HG02588 (cell line): ENCODE results near the gene RRAGA.
"Not testable (repeated sequence)": the region's sequence is repeated elsewhere in the genome, so short reads cannot be mapped to it uniquely, and the experiment has no call there.

Experiments
- ATAC-seq: cut with Tn5 transposase; IDR thresholded peaks from one replicate; pipeline ENCODE4 v1.9.1; 2021; ENCODE audit warnings: mild to moderate bottlenecking, moderate library complexity; ENCODE audit not compliant: unreplicated experiment

The RRAGA gene

GRCh38 chr9:19085295-19085694 is 36.1 kb downstream of the RRAGA start:
- ATAC-seq = no peak

DNA sequence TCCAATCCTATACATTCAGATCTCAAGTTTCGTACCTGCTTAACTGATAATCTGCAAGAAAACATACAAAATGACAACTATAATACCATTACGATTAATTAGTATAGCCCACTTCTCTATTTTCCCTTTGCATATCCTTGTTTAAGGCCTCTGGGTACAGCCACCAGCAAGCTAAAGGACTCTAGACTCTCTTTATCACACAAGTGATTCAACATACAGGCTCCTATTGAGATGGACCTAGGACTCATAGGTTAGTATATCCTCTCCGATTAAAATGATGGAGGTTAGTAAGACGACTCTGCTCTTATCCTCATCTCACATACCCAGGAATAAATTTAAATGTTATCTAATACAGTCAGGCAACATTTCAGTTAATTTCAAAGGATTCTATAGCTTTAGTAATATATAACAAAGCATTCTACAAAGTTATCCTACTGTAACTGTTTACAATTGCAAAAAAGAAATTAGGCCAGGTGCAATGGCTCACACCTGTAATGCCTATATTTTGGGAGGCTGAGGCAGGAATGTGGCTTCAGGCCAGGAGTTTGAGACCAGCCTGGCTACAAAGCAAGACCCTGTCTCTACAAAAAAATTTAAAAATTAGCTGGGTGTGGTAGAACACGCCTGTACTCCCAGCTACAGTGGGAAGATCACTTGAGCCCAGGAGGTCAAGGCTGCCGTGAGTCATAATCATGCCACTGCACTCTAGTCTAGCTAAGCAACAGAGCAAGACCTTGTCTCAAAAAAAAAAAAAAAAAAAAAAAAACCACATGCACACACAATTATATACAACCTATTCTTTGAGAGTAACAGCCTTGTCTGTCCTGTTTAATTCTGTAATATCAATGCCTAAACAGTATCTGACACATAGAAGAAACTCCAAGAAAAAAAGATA is 38.1 kb downstream of the RRAGA start:
- ATAC-seq = no peak

- ATAC-seq = not testable (repeated sequence)
These were observed 48.2 kb downstream of the RRAGA start for GRCh38 chr9:19097431-19097830.
